GM21423 (cell line): ENCODE results near the gene ROBO1.
"Not testable (repeated sequence)": the region's sequence is repeated elsewhere in the genome, so short reads cannot be mapped to it uniquely, and the experiment has no call there.

Experiments used
- ATAC-seq: cut with Tn5 transposase; IDR thresholded peaks from one replicate; pipeline ENCODE4 v1.9.1; 2021; ENCODE audit warnings: mild to moderate bottlenecking, moderate library complexity; ENCODE audit not compliant: unreplicated experiment

The ROBO1 gene

GRCh38 chr3:78888635-78889034 is 879.2 kb downstream of the ROBO1 start:
- no peak for ATAC-seq

DNA sequence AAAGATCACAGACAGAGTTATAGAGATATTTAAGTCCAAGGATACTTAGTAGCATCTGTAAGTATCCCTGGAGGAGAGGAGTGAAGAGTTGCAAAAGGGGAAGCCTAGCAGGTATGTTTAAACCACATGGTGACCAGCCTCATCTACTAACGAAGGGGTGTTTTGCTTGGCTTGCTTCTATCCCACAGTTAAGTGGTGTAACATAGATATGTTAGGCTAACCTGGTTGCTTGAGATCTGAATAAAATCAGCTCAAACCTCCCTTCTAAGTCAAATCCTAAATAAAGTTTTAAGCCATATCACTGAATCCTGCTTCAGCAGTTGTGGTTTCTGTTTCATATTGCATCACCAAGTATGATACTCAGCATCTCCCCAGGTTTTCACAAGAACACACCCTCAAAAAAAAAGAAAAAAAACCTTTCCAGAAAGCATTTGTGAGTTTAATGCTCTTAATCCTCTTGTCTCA is 880.2 kb downstream of the ROBO1 start:
- no peak for ATAC-seq

- ATAC-seq, result no peak
These were observed 880.8 kb downstream of the ROBO1 start for GRCh38 chr3:78887029-78887428.

GRCh38 chr3:78884567-78884966 is 883.2 kb downstream of the ROBO1 start:
- ATAC-seq, result not testable (repeated sequence)

GRCh38 chr3:78882251-78882650 is 885.5 kb downstream of the ROBO1 start:
- no peak for ATAC-seq

DNA sequence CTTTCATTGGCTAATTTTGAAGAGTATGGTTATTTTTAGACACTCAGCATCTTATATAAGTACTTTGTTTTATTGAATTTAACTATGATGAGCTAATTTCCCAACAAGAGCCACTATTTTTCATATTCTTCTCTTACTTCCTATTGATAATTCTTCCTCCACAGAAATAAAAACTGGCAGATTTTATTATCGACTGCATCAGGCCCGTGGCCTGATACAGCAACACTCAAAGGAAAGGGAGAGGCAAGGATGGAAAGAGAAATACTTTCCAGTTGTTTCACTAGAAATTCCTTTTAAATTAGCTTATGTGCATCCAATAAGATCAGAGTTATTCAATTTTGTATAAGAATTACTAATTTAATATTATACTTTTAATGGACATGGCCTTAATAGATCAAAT is 886.3 kb downstream of the ROBO1 start:
- no peak for ATAC-seq

- ATAC-seq, result no peak
These were observed 887.0 kb downstream of the ROBO1 start for GRCh38 chr3:78880603-78881461.

GRCh38 chr3:78879295-78879860 is 888.4 kb downstream of the ROBO1 start:
- ATAC-seq, result no peak

GRCh38 chr3:78878789-78879188 is 889.0 kb downstream of the ROBO1 start:
- no peak for ATAC-seq

DNA sequence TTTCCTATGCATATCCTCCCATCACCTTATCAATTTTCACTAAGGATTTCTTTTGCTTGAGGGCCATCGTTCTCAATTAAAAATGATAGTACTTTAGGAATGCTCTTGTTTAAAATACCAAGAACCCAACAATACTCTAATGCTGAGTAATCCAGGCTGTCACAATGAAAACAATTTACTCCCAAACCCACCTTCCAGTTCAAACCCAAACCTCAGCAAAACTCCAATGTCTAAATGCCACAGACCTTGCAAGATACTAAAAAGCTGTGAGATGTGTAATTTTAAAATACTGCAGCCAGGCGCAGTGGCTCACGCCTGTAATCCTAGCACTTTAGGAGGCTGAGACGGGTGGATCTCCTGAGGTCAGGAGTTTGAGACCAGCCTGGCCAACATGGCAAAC is 889.8 kb downstream of the ROBO1 start:
- ATAC-seq, result no peak

GRCh38 chr3:78875851-78876250 is 891.9 kb downstream of the ROBO1 start:
- no peak for ATAC-seq

GRCh38 chr3:78875436-78875835 is 892.4 kb downstream of the ROBO1 start:
- no peak for ATAC-seq

- no peak for ATAC-seq
These were observed 894.2 kb downstream of the ROBO1 start for GRCh38 chr3:78873641-78874040.

DNA sequence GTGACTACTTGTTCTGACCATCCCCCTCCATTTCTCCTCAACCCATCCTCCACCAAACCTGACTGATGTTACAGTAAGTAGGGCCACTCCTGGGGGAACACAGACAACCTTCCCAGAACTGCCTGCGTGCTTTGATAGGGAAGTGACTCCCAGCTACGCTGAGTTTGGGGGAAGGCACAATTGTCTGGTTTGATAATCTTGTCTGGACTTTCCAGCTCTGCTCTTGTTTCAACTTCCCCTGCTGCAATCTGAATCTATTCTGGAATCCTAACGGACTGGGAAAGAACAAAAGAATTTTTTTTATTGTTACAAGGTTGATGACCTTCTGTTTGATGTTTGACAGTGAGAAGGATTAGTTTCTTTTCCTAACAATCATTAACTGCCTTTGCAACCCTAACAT is 895.6 kb downstream of the ROBO1 start:
- ATAC-seq, result no peak

DNA sequence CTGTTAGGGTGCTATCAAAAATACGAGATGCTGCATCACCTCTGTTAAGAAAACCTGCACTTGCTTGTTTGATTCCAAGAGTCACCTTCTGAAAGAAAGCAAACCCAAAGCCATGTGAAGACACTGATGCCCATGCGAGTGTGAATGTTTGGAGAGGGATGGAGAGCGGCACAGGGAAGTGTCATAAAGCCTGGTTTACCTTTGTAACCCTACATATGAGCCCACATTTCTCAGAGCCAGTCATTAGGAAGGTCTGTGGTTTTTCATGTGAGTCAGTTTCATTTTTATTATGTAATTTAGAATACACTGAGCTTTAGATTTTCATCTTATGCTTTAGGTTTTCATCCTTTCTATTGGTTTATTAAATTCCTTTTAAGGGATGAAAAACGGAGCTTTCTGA is 896.8 kb downstream of the ROBO1 start:
- ATAC-seq, result no peak

- no peak for ATAC-seq
These were observed 897.3 kb downstream of the ROBO1 start for GRCh38 chr3:78870484-78870883.

GRCh38 chr3:78868570-78868969 is 899.2 kb downstream of the ROBO1 start:
- no peak for ATAC-seq

- ATAC-seq, result no peak
These were observed 900.1 kb downstream of the ROBO1 start for GRCh38 chr3:78867409-78868372.

DNA sequence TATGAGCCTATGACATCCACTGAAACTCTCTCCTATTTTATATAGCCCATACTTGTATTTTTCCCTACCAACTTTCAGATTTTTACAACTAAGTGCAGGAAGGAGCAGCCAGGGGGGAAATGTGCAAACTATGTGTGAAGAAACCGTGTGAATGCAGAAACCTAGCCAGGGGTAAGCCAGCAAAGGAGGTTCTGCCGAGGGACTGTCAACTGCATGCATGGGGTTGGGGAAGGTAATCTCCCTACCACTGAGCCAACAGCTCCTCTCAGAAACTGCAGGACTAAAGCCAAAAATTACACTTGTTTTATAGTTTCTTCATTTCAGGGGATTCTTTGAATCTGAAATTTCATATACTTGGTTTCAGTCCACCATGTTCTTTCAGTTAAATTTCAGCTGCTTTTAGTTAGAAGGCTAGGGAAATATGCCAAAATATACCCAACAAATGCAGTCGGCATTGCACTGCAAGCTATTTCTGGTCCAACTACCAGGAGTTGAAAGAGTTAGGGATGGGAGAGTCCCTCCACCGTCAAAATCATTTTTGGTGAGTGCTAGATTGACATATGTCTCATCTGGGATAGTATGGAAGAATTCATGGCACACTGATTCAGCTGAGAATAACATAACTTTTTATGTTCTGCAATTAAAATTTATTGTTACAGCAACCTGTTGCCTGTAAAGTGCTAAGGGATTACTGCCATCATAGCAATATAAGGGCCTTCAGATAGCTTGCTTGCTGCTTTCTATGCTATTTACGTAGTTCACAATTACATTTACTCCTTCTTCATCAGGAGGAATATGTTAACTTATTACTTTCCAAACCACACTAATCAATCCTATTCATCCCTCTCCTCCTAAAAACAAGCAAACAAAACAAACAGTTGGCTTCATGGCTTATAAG is 904.2 kb downstream of the ROBO1 start:
- no peak for ATAC-seq

GRCh38 chr3:78861156-78861555 is 906.6 kb downstream of the ROBO1 start:
- no peak for ATAC-seq
